HG03442 (cell line): ENCODE results near the gene LINC00305.

ENCODE experiments used
- ATAC-seq: cut with Tn5 transposase; IDR thresholded peaks from one replicate; pipeline ENCODE4 v1.9.1; 2021; ENCODE audit warnings: mild to moderate bottlenecking, moderate library complexity; ENCODE audit not compliant: unreplicated experiment

The LINC00305 gene

GRCh38 chr18:64037812-64038414, 111.0 kb downstream of the LINC00305 start:
- ATAC-seq = peak; percentile 58

GRCh38 chr18:64032312-64032711, 116.6 kb downstream of the LINC00305 start:
- no peak for ATAC-seq

DNA sequence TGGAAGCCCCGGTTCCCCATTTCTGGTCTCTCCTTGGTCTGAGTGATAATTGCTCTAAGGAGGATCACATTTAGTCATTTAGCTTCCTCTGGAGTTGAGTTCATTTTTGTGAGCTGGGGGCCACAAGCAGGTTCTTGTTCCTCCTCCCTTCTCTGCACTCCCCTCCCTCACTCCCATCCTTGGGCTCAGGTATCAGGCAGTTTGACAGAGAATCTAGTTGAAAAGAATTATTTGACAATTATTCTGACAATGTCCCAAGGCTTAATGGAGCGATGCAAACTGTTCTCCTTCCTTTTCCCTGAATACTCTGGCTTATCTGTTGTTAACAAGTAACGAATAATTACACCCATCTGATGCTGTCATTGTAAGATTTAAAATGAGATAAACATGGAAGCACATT, 117.5 kb downstream of the LINC00305 start:
- ATAC-seq = no peak
